ENCODE results near the gene EPS8L3.
"Not testable (repeated sequence)": the region's sequence is repeated elsewhere in the genome, so short reads cannot be mapped to it uniquely, and the experiment has no call there.

EPS8L3 gene

DNA sequence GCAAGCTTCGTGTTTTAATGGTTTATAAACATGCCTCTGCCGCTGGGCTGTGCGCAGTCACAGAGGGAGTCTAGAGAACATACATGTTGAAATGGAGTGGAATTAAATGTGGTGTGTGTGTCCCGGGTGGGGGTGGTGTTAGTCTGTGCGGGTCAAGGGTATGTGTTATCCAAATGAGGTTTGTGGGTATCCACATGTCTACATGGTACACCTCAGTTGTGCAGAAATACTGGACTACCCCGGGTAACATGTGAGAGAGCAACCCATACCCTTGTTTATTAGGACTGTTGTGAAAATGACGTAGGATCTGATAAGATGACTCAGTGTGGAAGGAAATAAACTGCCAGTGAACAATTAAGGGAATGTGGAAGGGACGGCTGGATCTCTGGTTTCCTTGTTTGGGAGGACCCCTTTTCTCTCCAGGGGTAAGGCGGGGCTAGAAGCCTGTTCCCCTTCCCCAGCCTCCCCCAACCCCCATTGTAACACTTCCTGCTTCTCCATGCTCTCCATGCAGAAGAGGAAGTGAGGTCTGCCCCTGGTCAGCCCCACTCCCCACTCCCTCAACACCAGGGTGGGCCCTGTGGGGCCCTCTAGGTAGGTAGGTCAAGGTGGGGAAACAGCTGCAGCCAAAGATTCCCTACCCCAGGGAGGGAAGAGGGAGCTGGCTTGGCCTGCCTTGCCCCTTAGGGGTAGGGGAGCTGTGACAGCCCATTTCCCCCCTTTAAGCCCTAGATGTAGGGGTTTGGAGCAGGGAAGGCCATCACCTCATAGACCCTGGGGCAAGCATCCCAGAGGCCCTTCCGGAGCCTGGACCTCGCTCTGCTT lies 690 bp downstream of the EPS8L3 start:
- DNase-seq = peak; percentile 31 to 36

- no peak for DNase-seq
These were observed 1.6 kb downstream of the EPS8L3 start for GRCh38 chr1:109762039-109762585.

- DNase-seq = no peak
These were observed 2.3 kb downstream of the EPS8L3 start for GRCh38 chr1:109761227-109762038.

GRCh38 chr1:109760581-109761226 lies 3.0 kb downstream of the EPS8L3 start:
- no peak for DNase-seq

DNA sequence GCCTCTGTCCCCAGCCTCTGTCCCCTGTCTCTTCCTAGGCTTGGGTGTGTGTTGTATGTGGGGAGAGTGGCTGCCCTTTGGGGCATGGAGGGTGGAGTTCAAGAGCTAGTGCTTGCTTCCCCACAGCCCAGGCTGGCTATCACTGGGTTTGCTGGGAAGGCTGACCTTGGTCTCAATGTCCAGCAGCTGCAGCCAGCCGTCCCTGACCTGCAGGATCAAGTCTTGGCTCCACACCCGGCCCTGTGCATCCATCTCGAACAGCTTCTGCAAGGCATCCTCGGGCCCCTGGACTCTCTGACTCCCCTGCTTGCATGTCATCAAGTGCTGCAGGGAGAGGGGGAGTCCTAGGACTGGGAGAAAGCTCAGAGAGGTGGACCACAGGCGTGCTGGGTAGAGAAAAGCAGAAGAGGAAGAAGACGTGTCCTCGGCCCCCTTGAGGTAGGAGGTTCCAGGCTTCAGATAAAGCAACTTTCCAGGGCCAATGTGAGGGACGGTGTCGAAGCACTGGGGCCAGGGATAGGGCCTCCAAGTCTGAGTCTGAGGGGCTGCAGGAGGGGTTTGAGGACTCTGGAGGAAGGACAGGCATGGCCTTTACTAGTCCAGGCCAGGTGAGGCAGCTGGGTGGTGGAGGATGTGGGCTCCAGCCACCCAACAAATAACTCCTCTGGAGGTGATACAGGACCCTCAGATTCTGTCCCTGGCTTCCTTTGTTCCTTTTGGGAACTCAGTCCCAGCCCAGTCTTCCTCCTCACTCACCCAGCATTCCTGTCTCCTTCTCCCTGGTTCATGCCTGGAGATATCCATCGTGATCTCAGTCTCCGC lies 4.0 kb downstream of the EPS8L3 start:
- DNase-seq = no peak

DNA sequence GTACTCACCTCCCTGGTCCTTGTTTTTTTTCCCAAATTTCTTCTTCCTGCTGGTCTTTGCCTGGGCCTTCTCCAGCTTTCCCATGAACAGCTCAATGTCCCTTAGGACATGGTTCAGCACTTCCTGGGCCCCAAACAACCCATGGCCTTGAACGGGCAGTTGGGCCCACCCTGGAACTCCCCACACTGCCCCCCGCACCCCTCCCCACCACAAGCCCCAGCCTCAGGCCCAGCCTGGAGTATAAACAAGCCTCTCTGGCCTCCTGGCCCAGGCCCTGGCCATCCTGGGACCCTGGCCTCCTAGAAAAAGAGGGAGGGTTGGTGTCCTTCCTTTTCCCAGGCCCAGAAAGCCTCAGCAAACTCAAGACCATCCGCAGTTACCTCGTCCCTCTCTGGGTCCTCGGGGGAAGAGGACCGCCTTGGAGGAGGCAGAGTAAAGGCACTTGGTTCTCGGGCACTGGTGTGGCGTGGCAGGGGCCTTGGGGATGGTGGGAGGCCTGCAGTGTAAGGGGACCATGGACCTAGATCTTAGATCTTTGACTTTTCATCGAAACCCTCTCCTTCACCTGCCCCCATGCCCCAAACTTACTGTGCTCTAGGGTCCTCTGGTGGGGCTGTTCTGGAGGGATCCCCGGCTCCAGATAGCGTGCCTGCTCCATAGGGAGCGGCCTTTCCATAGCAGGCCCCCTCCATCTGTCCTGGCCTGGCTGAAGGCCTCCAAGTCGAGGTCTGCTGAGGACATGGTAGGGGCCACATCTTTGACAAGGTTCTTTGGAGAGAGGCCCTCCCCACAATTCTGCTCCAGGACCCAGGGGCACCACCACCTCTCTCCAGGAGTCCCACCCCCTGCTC lies 5.6 kb downstream of the EPS8L3 start:
- DNase-seq = no peak

DNA sequence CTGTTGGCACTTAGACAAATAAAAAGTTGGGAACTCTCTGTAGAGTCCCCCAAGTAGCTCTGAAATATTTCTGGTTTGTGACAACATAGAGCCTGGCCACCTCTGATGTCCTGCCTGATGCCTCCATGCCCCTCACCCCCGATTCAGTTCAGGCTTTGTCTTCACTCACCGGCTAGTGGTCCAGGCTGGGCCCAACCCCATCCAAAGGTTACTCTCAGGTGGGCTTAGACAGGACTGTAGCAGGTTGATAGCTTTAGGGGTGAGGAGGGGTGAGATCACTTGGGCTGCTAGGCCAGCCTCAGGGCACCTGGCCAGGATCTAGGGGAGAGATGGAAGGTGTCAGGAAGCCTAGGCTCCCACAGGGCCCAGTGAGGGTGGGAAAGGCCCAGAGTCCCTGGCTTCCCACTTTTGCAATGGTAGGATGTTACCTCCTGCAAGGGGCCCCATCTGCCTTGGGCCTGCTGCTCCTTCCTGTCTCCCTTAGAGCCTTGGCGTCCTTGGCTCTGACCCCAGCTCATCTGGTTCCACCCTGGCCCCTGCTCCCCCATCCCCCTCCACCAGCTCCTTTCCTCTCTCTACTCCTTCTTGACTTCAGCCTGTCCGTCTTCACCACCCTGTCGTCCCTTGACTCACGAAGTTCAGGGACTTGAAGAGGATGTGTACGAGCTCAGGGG lies 6.7 kb downstream of the EPS8L3 start:
- DNase-seq = no peak

DNA sequence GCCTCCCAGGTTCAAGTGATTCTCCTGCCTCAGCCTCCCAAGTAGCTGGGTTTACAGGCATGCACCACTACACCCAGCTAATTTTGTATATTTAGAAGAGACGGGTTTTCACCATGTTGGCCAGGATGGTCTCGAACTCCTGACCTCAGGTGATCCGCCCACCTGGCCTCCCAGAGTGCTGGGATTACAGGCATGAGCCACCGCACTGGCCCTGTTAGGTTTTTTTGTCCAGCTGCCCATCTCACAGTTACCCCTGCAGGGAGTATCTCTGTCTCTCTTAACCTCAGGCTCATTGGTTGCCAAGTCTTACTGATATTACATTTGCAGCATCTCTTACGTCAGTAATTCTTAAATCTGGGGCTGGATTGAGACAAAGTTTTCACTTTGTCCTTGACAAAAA lies 7.4 kb downstream of the EPS8L3 start:
- not testable (repeated sequence) for DNase-seq

DNA sequence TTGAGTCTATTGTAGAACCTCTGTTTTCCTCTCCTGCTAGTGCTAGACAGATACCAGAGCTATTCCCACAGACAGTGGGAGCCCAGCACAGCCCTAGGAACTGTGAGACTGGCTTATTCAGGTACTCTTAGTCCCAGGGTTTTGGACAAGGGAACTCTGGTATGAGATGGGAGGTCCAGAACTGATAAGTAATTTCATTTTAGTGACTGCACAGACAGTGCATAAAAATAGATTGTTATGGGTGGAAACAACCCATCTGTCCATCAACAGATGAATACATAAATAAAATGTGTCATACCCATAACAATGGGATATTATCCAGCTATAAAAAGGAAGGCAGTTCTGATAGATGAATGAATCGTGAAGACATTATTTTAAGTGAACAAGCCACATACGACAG lies 9.0 kb downstream of the EPS8L3 start:
- DNase-seq = no peak

DNA sequence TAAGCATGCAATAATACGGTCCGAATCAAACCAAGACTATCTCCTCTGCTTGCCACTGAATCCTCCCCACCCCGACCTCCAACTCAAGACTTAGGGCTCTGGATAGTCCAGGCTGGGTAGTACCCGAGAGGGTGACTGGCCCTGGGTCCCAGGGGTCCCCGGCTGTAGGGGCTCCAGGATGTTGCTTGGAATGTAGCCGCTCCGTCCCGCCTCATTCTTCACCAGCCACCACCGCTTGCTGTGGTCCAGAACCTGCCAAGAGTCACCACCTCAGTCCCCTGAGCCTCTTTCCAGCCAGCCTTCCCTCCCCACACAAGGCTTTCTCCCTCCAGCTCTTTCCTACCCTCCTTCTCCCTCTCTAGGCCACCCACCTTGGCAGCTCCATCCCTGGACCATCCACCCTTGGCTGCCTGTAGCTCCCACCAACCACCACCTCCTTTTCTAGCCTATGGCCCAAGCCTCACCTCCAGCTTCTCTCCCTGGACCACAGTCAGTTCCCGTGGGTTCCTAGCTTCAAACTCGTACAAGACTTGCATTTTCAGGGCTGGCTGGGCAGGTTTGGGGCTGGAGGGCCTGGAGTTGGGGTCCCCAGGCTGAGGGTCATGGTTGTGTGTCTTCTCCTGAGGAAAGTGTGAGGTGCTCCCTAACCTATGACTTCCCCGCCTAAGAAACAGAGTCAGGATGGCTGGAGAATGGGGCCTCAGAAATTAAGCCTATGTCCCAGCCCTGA lies 12.0 kb downstream of the EPS8L3 start:
- no peak for DNase-seq

DNA sequence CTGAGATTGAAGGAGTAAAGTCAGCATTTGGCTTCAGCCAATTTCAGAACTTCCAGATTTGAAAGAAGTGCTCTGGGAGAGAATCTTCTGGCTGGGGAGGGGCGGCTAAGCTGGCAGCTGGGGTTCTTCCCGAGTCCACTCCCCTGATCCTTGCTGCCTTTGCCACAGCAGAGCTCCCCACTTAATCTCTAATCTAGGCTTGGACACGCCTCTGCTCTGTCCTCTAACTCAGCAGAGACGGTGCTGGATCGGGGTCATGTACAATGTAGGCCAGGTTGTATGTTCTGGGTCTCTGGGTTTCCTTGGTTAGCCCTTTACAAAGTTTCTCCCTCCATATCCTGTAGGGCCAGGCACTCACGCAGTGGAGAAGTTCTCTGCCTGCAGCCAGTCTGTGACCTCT lies 12.8 kb downstream of the EPS8L3 start:
- DNase-seq = no peak

DNA sequence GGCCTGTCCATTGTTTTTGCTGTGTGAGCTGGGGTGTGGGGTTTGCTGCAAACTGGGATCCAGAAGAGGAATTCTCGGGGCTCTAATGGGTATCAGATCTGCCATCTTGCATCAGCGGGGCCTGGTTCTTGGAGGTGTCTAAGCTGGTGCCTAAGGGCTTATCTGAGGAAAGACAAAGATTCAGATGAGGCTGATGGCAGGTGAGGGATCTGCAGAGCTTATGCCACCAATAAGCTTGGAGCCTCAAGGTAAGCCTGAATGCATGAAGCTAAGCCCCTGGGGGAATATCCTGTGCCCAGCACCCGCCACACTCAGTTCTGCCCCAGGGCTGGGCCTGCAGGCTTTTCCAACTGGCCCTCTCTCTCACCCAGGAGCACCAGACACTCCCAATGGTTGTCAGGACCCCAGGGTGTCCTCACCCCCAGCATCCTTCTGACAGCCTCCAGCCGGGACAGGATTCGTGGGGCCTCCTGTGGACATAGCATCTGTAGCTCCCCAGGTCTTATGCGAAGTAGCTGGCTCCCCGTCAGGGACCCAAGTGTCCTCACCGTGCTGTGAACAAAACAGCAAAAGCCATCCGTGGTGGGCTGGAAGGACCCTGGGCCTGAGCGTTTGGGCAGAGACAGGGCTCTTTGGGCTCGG lies 13.4 kb downstream of the EPS8L3 start:
- DNase-seq = no peak

DNA sequence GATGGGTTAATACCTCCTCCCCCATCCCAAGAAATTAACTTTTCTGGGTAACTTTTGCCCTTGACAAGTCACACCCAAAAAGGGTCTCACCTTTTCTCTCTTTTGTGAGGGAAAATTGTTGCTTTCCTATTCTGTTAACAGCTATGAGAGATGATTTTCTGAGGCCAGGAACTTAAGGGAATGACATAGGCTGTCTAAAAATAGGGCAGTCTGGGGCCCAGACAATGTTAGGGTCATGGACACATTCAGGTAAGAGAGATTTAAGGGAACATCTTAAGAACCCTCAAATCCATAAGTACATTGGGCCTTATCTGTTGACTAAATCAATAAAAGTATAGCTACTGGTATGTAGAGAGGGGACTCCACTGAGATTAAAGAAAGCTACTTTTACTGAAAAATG lies 14.5 kb downstream of the EPS8L3 start:
- no peak for DNase-seq

DNA sequence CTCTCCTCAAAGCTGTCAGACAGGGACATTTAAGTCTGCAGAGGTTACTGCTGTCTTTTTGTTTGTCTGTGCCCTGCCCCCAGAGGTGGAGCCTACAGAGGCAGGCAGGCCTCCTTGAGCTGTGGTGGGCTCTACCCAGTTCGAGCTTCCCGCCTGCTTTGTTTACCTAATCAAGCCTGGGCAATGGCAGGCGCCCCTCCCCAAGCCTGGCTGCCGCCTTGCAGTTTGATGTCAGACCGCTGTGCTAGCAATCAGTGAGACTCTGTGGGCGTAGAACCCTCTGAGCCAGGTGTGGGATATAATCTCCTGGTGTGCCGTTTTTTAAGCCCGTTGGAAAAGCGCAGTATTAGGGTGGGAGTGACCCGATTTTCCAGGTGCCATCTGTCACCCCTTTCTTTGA lies 15.4 kb downstream of the EPS8L3 start:
- not testable (repeated sequence) for DNase-seq

- no peak for DNase-seq
These were observed 22.9 kb downstream of the EPS8L3 start, which contains the start of gene GSTM3 for GRCh38 chr1:109740615-109741373. Gene GSTM3 (minus strand): TSS chr1:109741038. CDS start chr1:109740287, 751 bp downstream.

- DNase-seq = peak; percentile 61 to 72
These were observed 23.7 kb downstream of the EPS8L3 start for GRCh38 chr1:109739738-109740614.

- DNase-seq = no peak
These were observed 30.4 kb downstream of the EPS8L3 start for GRCh38 chr1:109733236-109733870.
